Left cardiac atrium (tissue), 4 donors: ENCODE data around the gene DNAJB6. TPM values are rescaled to one million over a fixed set of nuclear protein-coding genes. Genes with fewer than 3 reads are reported as not detected.

Experiments
- ATAC-seq, 2 donors: fragments of 200-7000 bp; cut with Tn5 transposase; one replicate each; pipeline ENCODE4 v1.9.1; 2020; ENCODE audit warnings: mild to moderate bottlenecking in 2 of 2, moderate library complexity in 2 of 2
- DNase-seq: peaks from one replicate; pipeline ENCODE4 v3.0.0-alpha.2; 2020
- intact Hi-C, 2 donors: fragments of 100-400 bp; cut with DNase I; formaldehyde crosslinking; loops; one replicate each; pipeline versions ENCODE4 v1.14.1 to v1.15.1; 2022 to 2023
- total RNA-seq, 2 donors: library from RNA; stranded (reverse); fragmentation: NEBNext Ultra II Directional; extraction: Animal tissue kit (Norgen Biotek cat#: 25700); gene quantifications; one replicate each; pipeline ENCODE4 v1.2.1, GENCODE V29; 2021
- donor health status: DM: no; HTN: yes; CAD: no.
- donor health status: DM: no; HTN: yes; CAD: no; lungs with severe emphysema.
- donor health status: DM: yes; HTN: yes; CAD: no.
- donor health status: Dilated cardiomyopathy.

DNAJB6 gene
- total RNA-seq, 2 donors from 2014 or later, result 158 to 159 TPM

- DNase-seq, result no peak
- intact Hi-C loops, result no loop called here
- no peak for ATAC-seq
Measured at GRCh38 chr7:157358753-157359096, 21.9 kb downstream of the DNAJB6 start.

GRCh38 chr7:157359581-157359980 lies 22.8 kb downstream of the DNAJB6 start:
- DNase-seq (no peak), ATAC-seq (no peak)
- intact Hi-C loops, result no loop called here

GRCh38 chr7:157360483-157361025 lies 23.8 kb downstream of the DNAJB6 start:
- DNase-seq, result no peak
- intact Hi-C loops, result no loop called here

GRCh38 chr7:157361537-157361936 lies 24.7 kb downstream of the DNAJB6 start:
- intact Hi-C loops, result no loop called here
- no peak for ATAC-seq
- DNase-seq, result no peak

More at GRCh38 chr7:157360483-157361025, 23.8 kb downstream of the DNAJB6 start:
- no peak for ATAC-seq

- ATAC-seq, result no peak
- no peak for DNase-seq
- intact Hi-C loops, result no loop called here
Measured at GRCh38 chr7:157362729-157363128, 25.9 kb downstream of the DNAJB6 start.

- no peak for DNase-seq
- intact Hi-C loops, result no loop called here
- no peak for ATAC-seq
Measured at GRCh38 chr7:157366722-157367121, 29.9 kb downstream of the DNAJB6 start.

GRCh38 chr7:157368955-157369354 lies 32.2 kb downstream of the DNAJB6 start:
- intact Hi-C loops, result no loop called here
- ATAC-seq (no peak), DNase-seq (no peak)

GRCh38 chr7:157370742-157371141 lies 33.9 kb downstream of the DNAJB6 start:
- intact Hi-C loops, result no loop called here
- DNase-seq (no peak), ATAC-seq (no peak)

GRCh38 chr7:157371296-157371695 lies 34.5 kb downstream of the DNAJB6 start:
- intact Hi-C loops, result no loop called here
- ATAC-seq, result no peak

GRCh38 chr7:157372300-157373232 lies 35.8 kb downstream of the DNAJB6 start:
- DNase-seq (no peak), ATAC-seq (peak in 1 of 2 donors; percentile 23)
- intact Hi-C loops, result no loop called here

More at GRCh38 chr7:157371296-157371695, 34.5 kb downstream of the DNAJB6 start:
- no peak for DNase-seq

GRCh38 chr7:157373493-157373892 lies 36.7 kb downstream of the DNAJB6 start:
- intact Hi-C loops, result no loop called here
- ATAC-seq (no peak), DNase-seq (no peak)

GRCh38 chr7:157375410-157375809 lies 38.6 kb downstream of the DNAJB6 start:
- peak in 1 of 2 donors; percentile 24 for ATAC-seq
- intact Hi-C loops, result no loop called here
- DNase-seq, result no peak

GRCh38 chr7:157377436-157378124 lies 40.8 kb downstream of the DNAJB6 start:
- ATAC-seq (peak; percentile 8 to 34), DNase-seq (no peak)
- intact Hi-C loops, result no loop called here

GRCh38 chr7:157378390-157378789 lies 41.6 kb downstream of the DNAJB6 start:
- intact Hi-C loops, result no loop called here
- no peak for DNase-seq
- ATAC-seq, result no peak

GRCh38 chr7:157379493-157379892 lies 42.7 kb downstream of the DNAJB6 start:
- ATAC-seq, result no peak
- intact Hi-C loops, result no loop called here
- no peak for DNase-seq

GRCh38 chr7:157380416-157380815 lies 43.6 kb downstream of the DNAJB6 start:
- intact Hi-C loops, result loop anchor here in 1 of 2 donors (10.0 kb wide), 1 partner anchor 46 kb away; the partner anchor contains the start of gene DNAJB6
- ATAC-seq (peak in 1 of 2 donors; percentile 33), DNase-seq (no peak)

GRCh38 chr7:157383868-157384267 lies 47.1 kb downstream of the DNAJB6 start:
- no peak for DNase-seq
- intact Hi-C loops, result loop anchor here in 1 of 2 donors (10.0 kb wide), 1 partner anchor 49 kb away; the partner anchor contains the start of gene DNAJB6
- no peak for ATAC-seq

GRCh38 chr7:157384301-157384700 lies 47.5 kb downstream of the DNAJB6 start:
- ATAC-seq (peak in 1 of 2 donors; percentile 25), DNase-seq (no peak)
- intact Hi-C loops, result loop anchor here in 1 of 2 donors (10.0 kb wide), 1 partner anchor 50 kb away; the partner anchor contains the start of gene DNAJB6

GRCh38 chr7:157386979-157387800 lies 50.4 kb downstream of the DNAJB6 start:
- intact Hi-C loops, result loop anchor here in 1 of 2 donors (10.0 kb wide), 1 partner anchor 52 kb away; the partner anchor contains the start of gene DNAJB6
- DNase-seq, result peak; percentile 90
- peak; percentile 83 to 87 for ATAC-seq
